GM13976 (cell line): ENCODE results near the gene GTF3C4.
"Not testable (repeated sequence)": the region's sequence is repeated elsewhere in the genome, so short reads cannot be mapped to it uniquely, and the experiment has no call there.

Experiments
- DNase-seq: peaks from one replicate; pipeline ENCODE4 v3.0.0; 2012; ENCODE audit warnings: low spot score
- CTCF ChIP-seq: IDR thresholded peaks from 2 replicates; pipeline ENCODE4 v1.5.1; 2012; ENCODE audit warnings: borderline replicate concordance, mild to moderate bottlenecking; ENCODE audit not compliant: insufficient read depth; ENCODE audit errors: extremely low read depth, missing control alignments, control extremely low read depth
- in situ Hi-C: fragments of 300-500 bp; cut with MboI; formaldehyde crosslinking; loops from one replicate; pipeline ENCODE4 v1.12.0; 2022; ENCODE audit warnings: low sequenced_read_pairs, mixed read lengths, inconsistent platforms; ENCODE audit not compliant: unreplicated experiment

The GTF3C4 gene

GRCh38 chr9:132703336-132703735 lies 33.1 kb downstream of the GTF3C4 start:
- no peak for TF ChIP-seq CTCF
- DNase-seq, result no peak

GRCh38 chr9:132708239-132708638 lies 38.0 kb downstream of the GTF3C4 start:
- TF ChIP-seq CTCF, result no peak
- in situ Hi-C loops, result no loop called here
- DNase-seq, result no peak

More at GRCh38 chr9:132703336-132703735, 33.1 kb downstream of the GTF3C4 start:
- in situ Hi-C loops, result no loop called here

- no peak for DNase-seq
- no peak for TF ChIP-seq CTCF
- in situ Hi-C loops, result no loop called here
Measured at GRCh38 chr9:132708769-132709430, 38.6 kb downstream of the GTF3C4 start.

GRCh38 chr9:132710333-132710732 lies 40.1 kb downstream of the GTF3C4 start:
- in situ Hi-C loops, result no loop called here

GRCh38 chr9:132711152-132711551 lies 40.9 kb downstream of the GTF3C4 start:
- not testable (repeated sequence) for DNase-seq

More at GRCh38 chr9:132710333-132710732, 40.1 kb downstream of the GTF3C4 start:
- no peak for DNase-seq
- TF ChIP-seq CTCF, result no peak

GRCh38 chr9:132711846-132712245 lies 41.6 kb downstream of the GTF3C4 start:
- TF ChIP-seq CTCF, result no peak
- in situ Hi-C loops, result no loop called here

More at GRCh38 chr9:132711152-132711551, 40.9 kb downstream of the GTF3C4 start:
- in situ Hi-C loops, result not testable (repeated sequence)

GRCh38 chr9:132712753-132713152 lies 42.5 kb downstream of the GTF3C4 start:
- no peak for TF ChIP-seq CTCF

More at GRCh38 chr9:132711846-132712245, 41.6 kb downstream of the GTF3C4 start:
- DNase-seq, result no peak

More at GRCh38 chr9:132712753-132713152, 42.5 kb downstream of the GTF3C4 start:
- in situ Hi-C loops, result no loop called here
- DNase-seq, result no peak
